Measurements from ENCODE around the gene POFUT1.
A peak's percentile ranks its signal among the peaks of the same experiment; 100 is the strongest.

POFUT1 gene

DNA sequence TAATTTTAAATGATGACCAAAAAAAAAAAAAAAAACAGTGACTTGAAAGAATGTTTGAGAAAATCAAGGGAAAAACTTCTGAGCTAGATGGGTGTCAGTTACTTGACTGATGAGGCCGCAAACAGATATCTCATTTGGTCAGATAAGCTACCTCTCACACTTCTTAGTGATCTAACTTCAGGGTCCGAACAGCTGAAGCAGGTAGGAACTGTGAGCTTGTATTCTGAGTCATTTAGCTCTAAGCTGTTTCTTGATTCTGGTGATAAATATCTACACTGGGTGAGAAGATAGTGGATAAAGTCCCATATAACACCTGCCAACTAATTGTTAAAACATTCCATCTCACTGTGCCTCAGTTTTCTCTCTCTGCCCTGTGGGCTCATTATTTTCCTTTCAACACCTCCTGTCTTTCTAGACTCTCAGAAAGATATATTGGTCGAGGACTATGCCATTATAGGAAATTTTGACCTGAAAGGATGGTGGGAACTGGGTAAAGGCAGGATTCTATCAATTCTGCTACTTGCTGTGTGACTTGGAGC lies 77.5 kb downstream of the POFUT1 start:
- no peak for DNase-seq

DNA sequence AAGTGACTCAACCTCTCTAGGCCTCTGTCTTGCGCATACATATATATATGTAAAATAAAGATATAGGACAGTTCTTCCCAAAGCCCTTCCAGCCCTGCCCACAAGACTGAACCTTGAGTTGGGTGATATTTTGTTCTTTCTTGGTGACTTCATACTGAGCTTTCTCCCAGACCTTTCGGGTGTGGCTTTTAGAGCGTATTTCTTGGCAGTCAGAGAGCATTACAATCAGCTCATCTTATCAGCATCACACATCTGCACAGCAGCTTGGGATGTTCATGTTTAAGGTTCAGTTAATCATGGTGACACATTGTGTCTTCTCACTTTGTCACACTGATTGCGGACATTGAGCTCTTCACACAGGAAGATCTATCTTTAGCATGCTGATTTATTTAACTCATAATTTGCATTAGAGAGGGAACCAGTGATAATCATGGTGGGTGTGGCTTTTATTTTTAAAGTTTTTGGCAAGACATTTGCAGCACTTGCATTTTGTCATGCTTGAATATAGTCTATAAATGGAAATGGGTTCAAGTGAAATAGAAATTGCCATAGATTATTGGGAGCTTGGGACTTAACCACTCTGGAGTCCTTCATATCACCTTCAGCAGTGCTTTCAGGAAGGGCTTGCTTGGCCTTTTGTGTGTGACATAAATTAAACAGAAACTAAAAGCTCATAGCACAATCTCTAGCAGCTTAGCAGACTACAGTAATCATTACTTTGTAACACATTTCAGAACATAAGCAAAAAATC lies 78.1 kb downstream of the POFUT1 start:
- peak; percentile 3 for DNase-seq

DNA sequence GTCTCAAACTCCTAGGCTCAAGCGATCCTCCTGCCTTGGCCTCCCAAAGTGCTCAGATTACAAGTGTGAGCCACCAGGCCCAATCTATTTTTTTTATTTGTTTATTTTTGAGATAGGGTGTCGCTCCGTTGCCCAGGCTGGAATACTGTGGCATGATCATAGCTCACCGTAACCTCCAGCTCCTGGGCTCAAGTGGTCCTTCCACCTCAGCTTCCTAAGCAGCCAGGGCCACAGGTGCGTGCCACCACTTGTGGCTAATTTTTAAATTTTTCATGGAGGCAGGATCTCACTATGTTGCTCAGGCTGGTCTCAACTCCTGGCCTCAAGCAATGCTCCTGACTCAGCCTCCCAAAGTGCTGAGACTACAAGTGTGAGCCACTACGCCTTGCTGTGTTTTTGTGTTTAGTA lies 79.6 kb downstream of the POFUT1 start:
- DNase-seq, result no peak

Data from activated effector memory CD4-positive, alpha-beta T cell treated with Interleukin-2 at 50 U/mL for 16 hours (primary cell).